Stomach (tissue), 9 donors: ENCODE data around the gene COL1A2. TPM values are rescaled to one million over a fixed set of nuclear protein-coding genes. Genes with fewer than 3 reads are reported as not detected.

Experiments used
- DNase-seq, 2 donors: peaks; one replicate each; pipeline versions ENCODE4 v3.0.0 to v3.0.0-alpha.2; 2013 to 2019
- H3K27ac ChIP-seq, 5 donors: fragments of 200-600 bp in 4 of 5; sonication (generic) in 4 of 5; one replicate each; pipeline ENCODE4 v1.5.1; 2013 to 2019; ENCODE audit warnings: mild to moderate bottlenecking in 1 of 5, moderate library complexity in 1 of 5
- H3K27me3 ChIP-seq, 3 donors: fragments of 200-600 bp; sonication (generic); one replicate each; pipeline ENCODE4 v1.5.1; 2017 to 2019; ENCODE audit warnings: mixed run types in 1 of 3
- H3K36me3 ChIP-seq, 4 donors: fragments of 200-600 bp; sonication (generic); 1 replicate in 3 of 4; 2 replicates in 1 of 4; pipeline ENCODE4 v1.5.1; 2016 to 2019
- H3K4me1 ChIP-seq, 4 donors: fragments of 200-600 bp; sonication (generic); one replicate each; pipeline ENCODE4 v1.5.1; 2016 to 2019
- H3K4me3 ChIP-seq, 4 donors: fragments of 200-600 bp; sonication (generic) in 3 of 4; one replicate each; pipeline ENCODE4 v1.5.1; 2016 to 2019; ENCODE audit warnings: mild to moderate bottlenecking in 1 of 4
- H3K9me3 ChIP-seq, 4 donors: fragments of 200-600 bp; sonication (generic); one replicate each; pipeline ENCODE4 v1.5.1; 2016 to 2019
- EP300 ChIP-seq: sonication (generic); formaldehyde crosslinking; IDR thresholded peaks from one replicate; pipeline ENCODE4 v1.6.1; 2017; ENCODE audit warnings: antibody characterized with exemption
- POLR2A ChIP-seq, 4 donors: fragments of 450-650 bp; IDR thresholded peaks; one replicate each; pipeline ENCODE4 v1.6.1; 2016; ENCODE audit warnings: antibody characterized with exemption in 4 of 4, control low read depth in 2 of 4, mild to moderate bottlenecking in 1 of 4, moderate library complexity in 1 of 4
- POLR2AphosphoS5 ChIP-seq, 3 donors: sonication (generic); formaldehyde crosslinking; IDR thresholded peaks; one replicate each; pipeline ENCODE4 v1.6.1; 2016; ENCODE audit warnings: antibody characterized with exemption in 3 of 3
- WGBS, 5 donors: extraction: QIAGEN DNeasy Blood & Tissue Kit in 3 of 5; methylation state at CpG; one replicate each; pipeline versions ENCODE4 v1.1.5 to v1.1.7; 2013 to 2018; 5-methylcytosine and 5-hydroxymethylcytosine counted together
- intact Hi-C: fragments of 100-400 bp; cut with DNase I; formaldehyde crosslinking; loops from one replicate; pipeline ENCODE4 v1.15.1; 2023; ENCODE audit warnings: low total_unique reads
- polyA plus RNA-seq, 3 donors: library from polyadenylated mRNA; stranded (reverse); fragments of 200-250 nt; gene quantifications; one replicate each; pipeline ENCODE4 v1.2.3, GENCODE V29; 2013
- total RNA-seq, 5 donors: library from RNA; depleted of rRNA; stranded (reverse); fragments of >200 nt; gene quantifications; one replicate each; pipeline versions ENCODE4 v1.1.0 to v1.2.3, GENCODE V29; 2014 to 2016
- TF ChIP-seq, protein P1 (sequence below), 7 experiments: fragments of 450-650 bp in 4 of 7; fragments of 200-600 bp in 3 of 7; sonication (generic) in 3 of 7; IDR thresholded peaks; one replicate each; pipeline ENCODE4 v1.5.1; 2016 to 2019; ENCODE audit warnings: antibody characterized with exemption in 7 of 7, control low read depth in 2 of 7, mild to moderate bottlenecking in 1 of 7
- donor health status: healthy with polysubstance abuse.
- donor health status: Bipolar disorder and iron deficiency.
- donor health status: healthy.

Gene COL1A2
- total and polyA plus RNA-seq, 8 donors: 30.9 to 3,975 (median 82.5) TPM

DNA sequence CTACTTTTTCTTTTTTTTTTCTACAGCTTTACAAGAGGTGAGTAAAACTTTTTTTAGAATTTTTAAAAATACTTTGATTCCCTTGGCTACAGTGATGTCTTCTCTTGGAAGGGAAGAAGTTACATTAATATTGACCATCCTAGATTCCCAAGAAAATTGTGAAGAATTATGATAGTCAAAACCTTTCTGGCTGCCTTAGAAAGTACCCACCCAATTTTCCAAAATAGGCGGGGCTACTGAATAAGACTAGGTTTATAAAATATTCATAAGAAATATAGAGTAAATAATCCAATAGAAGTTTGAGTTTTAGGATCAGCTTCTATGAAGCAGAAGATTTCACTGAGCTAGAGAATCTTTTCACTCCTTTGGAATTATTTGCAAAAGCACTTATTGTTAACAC, 3.0 kb downstream of the COL1A2 start:
- no peak for DNase-seq
- Histone ChIP-seq H3K36me3 (peaks cover 0 to 10% (median 5%) of the 10 kb centered on the region in 4 donors), H3K4me3 (peak overlapping the region in 2 of 4 donors; percentile 50 to 52), H3K4me1 (peaks cover 0 to 47% (median 27%) of the 10 kb centered on the region in 4 donors), H3K27ac (peak overlapping the region in 3 of 5 donors; percentile 13 to 89 (median 88)), H3K27me3 (peaks cover 0 to 18% (median 11%) of the 10 kb centered on the region in 3 donors), H3K9me3 (no peaks in the 10 kb centered on the region)
- WGBS, 5 donors: 56 to 76% (median 72%) methylated on average over 1 of the region's 1 CpG
- intact Hi-C loops: no loop called here
- no peak for TF ChIP-seq POLR2AphosphoS5 (IDR thresholded peaks at IDR 0.05)
- no peak for TF ChIP-seq EP300
- no peak for TF ChIP-seq POLR2A (IDR thresholded peaks at IDR 0.05)
- TF ChIP-seq, protein P1, sequence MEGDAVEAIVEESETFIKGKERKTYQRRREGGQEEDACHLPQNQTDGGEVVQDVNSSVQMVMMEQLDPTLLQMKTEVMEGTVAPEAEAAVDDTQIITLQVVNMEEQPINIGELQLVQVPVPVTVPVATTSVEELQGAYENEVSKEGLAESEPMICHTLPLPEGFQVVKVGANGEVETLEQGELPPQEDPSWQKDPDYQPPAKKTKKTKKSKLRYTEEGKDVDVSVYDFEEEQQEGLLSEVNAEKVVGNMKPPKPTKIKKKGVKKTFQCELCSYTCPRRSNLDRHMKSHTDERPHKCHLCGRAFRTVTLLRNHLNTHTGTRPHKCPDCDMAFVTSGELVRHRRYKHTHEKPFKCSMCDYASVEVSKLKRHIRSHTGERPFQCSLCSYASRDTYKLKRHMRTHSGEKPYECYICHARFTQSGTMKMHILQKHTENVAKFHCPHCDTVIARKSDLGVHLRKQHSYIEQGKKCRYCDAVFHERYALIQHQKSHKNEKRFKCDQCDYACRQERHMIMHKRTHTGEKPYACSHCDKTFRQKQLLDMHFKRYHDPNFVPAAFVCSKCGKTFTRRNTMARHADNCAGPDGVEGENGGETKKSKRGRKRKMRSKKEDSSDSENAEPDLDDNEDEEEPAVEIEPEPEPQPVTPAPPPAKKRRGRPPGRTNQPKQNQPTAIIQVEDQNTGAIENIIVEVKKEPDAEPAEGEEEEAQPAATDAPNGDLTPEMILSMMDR (IDR thresholded peaks at IDR 0.05): no peak

DNA sequence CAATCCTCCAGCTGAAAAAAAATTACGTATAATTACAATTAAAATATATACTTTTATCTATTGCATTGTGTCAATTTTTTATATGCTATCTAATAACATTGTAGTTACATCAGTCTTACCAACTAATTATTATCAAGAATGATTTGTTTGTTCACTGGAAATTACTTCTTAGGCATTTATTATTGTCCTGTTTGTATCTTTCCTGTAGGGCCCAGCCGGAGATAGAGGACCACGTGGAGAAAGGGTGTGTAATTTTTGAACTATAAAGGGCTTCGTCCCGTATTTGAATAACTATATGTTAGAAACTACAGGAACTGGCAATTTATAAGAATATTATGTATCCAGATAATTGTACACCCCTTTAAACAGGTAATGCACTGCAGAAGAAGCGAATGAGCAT, 4.1 kb downstream of the COL1A2 start:
- peaks cover 0 to 18% (median 8%) of the 10 kb centered on the region in 4 donors for H3K36me3 ChIP-seq
- WGBS, 5 donors: 59 to 68% (median 63%) methylated on average over 6 of the region's 6 CpGs
- H3K27ac ChIP-seq: no peak overlapping the region

GRCh38 chr7:94400022-94400421, 5.3 kb downstream of the COL1A2 start:
- Histone ChIP-seq H3K27me3 (peaks cover 0 to 4% (median 0%) of the 10 kb centered on the region in 3 donors), H3K27ac (peak overlapping the region in 3 of 5 donors; percentile 24 to 43 (median 37)), H3K4me3 (peak overlapping the region in 1 of 4 donors; percentile 0), H3K9me3 (no peaks in the 10 kb centered on the region), H3K36me3 (peaks cover 0 to 30% (median 16%) of the 10 kb centered on the region in 4 donors), H3K4me1 (peaks cover 0 to 31% (median 12%) of the 10 kb centered on the region in 4 donors)
- intact Hi-C loops: no loop called here
- TF ChIP-seq POLR2AphosphoS5 (IDR thresholded peaks at IDR 0.05): no peak
- TF ChIP-seq POLR2A (IDR thresholded peaks at IDR 0.05): no peak
- WGBS, 5 donors: 76 to 90% (median 88%) methylated on average over 2 of the region's 2 CpGs
- DNase-seq: no peak

More for the DNA sequence above, 4.1 kb downstream of the COL1A2 start:
- Histone ChIP-seq H3K9me3 (no peaks in the 10 kb centered on the region), H3K4me3 (peak overlapping the region in 2 of 4 donors; percentile 3 to 19), H3K4me1 (peaks cover 0 to 36% (median 22%) of the 10 kb centered on the region in 4 donors), H3K27me3 (peaks cover 0 to 16% (median 11%) of the 10 kb centered on the region in 3 donors)
- TF ChIP-seq POLR2AphosphoS5 (IDR thresholded peaks at IDR 0.05) (no peak), POLR2A (IDR thresholded peaks at IDR 0.05) (no peak), EP300 (no peak)
- TF ChIP-seq, protein P1 (IDR thresholded peaks at IDR 0.05): no peak
- intact Hi-C loops: no loop called here
- no peak for DNase-seq

GRCh38 chr7:94400643-94401427, 6.1 kb downstream of the COL1A2 start:
- intact Hi-C loops: no loop called here
- DNase-seq: no peak
- peak overlapping the region in 3 of 5 donors; percentile 37 to 45 (median 43) for H3K27ac ChIP-seq
- TF ChIP-seq, protein P1 (IDR thresholded peaks at IDR 0.05): no peak
- no peak for TF ChIP-seq POLR2A (IDR thresholded peaks at IDR 0.05)
- H3K4me3 ChIP-seq: peak overlapping the region in 1 of 4 donors; percentile 0
- peaks cover 0 to 28% (median 11%) of the 10 kb centered on the region in 4 donors for H3K4me1 ChIP-seq
- 63 to 81% (median 70%) methylated on average over 6 of the region's 6 CpGs for WGBS, 5 donors
- H3K27me3 ChIP-seq: no peaks in the 10 kb centered on the region
- peaks cover 0 to 37% (median 21%) of the 10 kb centered on the region in 4 donors for H3K36me3 ChIP-seq
- H3K9me3 ChIP-seq: no peaks in the 10 kb centered on the region
